ENCODE data around the gene CCRL2.
"Not testable (repeated sequence)": the region's sequence is repeated elsewhere in the genome, so short reads cannot be mapped to it uniquely, and the experiment has no call there.

CCRL2 gene

GRCh38 chr3:46429250-46429649 is 22.2 kb downstream of the CCRL2 start:
- no peak for DNase-seq (ENCODE audit: low read depth)

- no peak for DNase-seq (ENCODE audit: low read depth)
Measured at GRCh38 chr3:46429671-46430070, 22.6 kb downstream of the CCRL2 start.

DNA sequence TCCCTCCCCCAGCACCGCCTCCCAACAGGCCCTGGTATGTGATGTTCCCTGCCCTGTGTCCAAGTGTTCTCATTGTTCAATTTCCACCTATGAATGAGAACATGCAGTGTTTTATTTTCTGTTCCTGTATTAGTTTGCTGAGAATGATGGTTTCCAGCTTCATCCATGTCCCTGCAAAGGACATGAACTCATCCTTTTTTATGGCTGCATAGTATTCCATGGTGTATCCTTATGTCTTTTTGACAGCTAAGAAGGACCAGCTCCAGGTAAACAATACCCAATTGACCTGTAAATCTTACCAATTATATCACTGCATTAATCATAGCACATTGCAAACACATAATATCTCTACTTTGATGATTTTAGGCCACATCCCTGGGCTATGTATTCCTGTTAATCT is 23.8 kb downstream of the CCRL2 start:
- not testable (repeated sequence) for DNase-seq (ENCODE audit: low read depth)

- not testable (repeated sequence) for DNase-seq (ENCODE audit: low read depth)
Measured at GRCh38 chr3:46431905-46432304, 24.8 kb downstream of the CCRL2 start.

- not testable (repeated sequence) for DNase-seq (ENCODE audit: low read depth)
Measured at GRCh38 chr3:46433118-46433517, 26.1 kb downstream of the CCRL2 start.

- DNase-seq (ENCODE audit: low read depth): no peak
Measured at GRCh38 chr3:46433841-46434240, 26.8 kb downstream of the CCRL2 start.

DNA sequence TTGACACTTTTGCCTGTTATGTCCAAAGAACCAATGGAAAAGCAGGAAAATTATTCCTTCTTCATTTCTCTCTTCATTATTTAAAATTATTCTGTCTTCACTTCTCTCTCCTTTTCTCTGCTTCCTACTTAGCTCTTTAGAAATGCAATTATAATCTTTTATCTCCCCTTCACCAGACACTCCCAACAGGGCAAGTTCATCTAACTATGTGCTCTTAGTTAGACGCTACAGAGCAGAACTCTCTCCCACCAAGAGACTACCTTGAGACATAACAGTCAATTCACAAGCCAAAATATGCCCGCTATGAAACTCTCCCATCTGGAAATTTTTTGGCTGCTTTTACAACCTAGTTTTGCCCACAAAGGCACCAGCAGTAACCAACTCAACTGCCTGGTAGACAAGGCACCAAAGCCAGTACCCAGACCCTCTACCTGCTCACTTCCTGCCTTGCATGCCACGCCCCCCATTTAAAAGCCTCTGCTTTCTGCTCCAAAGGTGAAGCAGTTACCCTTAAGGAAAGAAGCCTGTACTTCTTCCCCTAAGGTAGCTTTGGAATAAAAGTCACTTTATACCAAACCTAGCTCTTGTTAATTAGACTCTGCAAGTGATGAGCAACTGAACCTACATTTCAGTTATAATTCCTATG is 28.1 kb downstream of the CCRL2 start:
- no peak for DNase-seq (ENCODE audit: low read depth)

DNA sequence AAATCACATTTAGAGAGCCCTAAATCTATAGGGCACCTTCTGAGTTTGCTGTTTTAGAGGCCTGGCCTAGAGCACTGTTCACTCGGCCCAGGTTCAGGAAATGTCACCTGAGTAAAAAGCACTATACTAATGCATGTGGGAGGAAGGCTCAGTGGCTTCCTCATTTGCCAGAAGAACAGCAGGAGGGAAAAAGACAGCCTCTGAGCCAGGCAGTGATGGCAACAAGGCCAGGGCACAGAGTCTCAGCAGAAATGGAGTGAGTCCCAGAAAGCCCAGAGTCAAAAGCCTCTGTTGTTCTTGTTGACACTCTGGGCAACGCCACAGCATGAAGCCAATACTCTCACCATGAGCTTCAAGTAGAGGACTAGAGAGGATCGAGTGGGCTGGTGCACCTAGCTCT is 31.8 kb downstream of the CCRL2 start:
- no peak for DNase-seq (ENCODE audit: low read depth)

DNA sequence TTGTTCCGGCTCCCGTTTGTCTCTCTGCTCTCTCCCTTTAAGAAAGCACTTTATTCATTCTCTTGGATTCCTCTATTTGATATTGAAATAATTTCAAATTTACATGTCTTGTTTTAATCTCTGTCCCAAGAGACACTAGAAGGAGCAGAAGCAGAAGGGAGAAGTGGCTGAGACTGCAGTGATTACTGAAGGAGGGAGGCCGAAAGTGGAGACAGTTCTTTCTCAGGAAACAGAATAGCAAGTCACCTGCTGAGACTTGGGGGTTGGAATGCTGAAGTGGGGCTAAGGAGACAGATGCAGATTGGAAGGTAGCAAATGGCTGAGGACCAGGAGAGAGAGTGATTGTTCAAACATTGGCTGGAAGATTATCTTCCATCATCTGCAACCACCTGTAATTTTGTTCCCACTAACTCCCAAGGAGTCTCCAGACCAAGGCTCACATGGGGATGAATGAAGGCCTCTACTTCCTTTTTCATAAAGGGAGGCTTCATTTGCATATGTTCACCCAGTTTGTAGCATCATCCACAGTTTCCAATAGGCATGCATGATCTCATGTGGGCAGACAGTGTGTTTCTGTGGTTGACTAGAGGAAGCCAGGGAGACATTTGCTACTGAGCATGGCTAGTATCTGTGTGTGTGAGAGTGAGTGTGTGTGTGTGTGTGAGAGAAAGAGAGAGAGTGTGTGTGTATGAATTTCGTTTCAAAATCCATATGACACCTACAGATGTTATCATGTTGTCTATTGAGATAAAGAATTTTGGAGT is 33.7 kb downstream of the CCRL2 start:
- peak; percentile 10 for DNase-seq (ENCODE audit: low read depth)

DNA sequence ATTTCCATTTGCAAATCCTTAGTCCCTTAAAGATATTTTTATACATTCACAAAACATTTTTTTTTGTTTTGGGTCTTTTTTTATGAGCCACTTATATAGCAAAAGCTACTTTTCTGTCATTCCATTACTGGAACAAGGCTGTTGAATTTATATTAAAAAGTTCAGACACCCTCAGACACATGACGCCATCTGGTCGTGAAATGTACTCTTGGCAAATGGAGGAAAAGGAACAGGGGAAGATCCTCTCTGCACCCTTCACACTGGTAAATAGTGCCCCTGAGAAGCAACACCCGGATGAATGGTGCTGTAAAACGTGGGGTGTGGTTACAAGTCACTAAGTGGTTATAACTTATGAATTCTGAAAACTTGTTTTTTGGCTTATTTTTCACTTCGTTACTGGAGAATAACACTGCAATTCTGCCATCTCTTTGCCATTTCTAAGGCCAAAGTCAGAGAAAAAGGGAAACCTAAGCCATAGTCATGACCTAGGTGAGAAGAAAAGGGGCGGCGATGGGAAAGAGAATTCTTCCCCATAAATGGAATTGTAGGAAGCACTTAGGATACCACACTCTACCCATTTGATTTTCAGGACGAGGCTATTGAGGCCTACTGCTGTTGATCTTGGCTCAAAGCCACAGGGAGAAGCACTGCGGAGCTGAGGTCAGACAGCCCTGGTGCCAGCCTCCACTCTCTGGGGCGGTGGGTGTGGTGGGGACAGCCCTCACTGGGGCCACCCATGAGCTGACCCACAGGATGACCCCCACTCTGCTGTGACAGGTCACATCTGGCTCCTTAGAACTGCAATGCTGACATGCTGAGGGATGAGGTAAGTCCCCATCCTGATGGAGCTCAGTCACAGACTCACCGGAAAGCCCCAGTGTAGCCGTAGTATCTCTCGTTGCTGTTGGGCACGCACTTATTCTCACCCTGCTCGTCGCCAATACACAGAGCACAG is 35.8 kb downstream of the CCRL2 start:
- DNase-seq (ENCODE audit: low read depth): peak; percentile 32

GRCh38 chr3:46447228-46447985 is 40.3 kb downstream of the CCRL2 start:
- DNase-seq (ENCODE audit: low read depth): no peak

GRCh38 chr3:46448721-46449120 is 41.7 kb downstream of the CCRL2 start:
- no peak for DNase-seq (ENCODE audit: low read depth)

DNA sequence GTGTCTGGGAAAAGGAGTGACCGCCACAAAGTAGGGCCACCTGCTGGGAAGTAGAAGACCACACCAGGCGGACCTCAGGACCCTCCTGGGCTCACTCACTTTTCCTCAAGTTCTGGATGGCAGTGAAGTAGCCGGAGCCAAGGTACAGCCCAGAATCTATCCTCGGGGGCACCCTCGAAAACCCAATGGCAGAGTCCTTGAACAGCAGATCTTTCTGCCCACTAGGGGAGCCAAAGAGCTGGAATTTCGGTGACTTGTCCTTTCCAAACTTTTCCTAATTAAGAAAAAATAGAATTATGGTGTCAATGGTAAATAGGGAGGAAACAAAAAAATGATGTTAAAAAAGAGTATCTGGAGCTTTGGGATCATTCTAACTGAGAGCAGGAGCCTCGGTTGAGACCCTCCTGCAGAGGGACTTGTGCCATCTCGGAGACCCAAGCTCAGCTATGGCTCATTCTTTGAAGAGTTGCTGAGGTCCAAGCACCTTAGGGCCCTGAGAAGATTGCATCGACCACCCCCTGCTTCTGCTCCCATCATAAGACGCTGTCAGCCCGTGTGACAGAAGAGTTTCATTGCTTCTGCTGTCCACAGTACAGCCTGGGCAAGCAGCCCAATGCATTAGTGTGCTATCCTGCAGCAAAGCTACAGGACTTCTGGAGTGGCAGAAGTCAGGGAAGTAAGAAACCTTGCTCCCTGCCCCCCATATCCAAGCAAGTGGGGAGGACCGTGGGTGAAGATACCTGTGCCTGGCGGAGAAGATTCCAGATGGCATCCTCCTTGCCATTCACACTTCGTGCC is 42.9 kb downstream of the CCRL2 start:
- no peak for DNase-seq (ENCODE audit: low read depth)

- DNase-seq (ENCODE audit: low read depth): no peak
Measured at GRCh38 chr3:46453526-46454208, 46.6 kb downstream of the CCRL2 start.

GRCh38 chr3:46454209-46454595 is 47.1 kb downstream of the CCRL2 start:
- no peak for DNase-seq (ENCODE audit: low read depth)

GRCh38 chr3:46454606-46455005 is 47.5 kb downstream of the CCRL2 start:
- DNase-seq (ENCODE audit: low read depth): no peak

DNA sequence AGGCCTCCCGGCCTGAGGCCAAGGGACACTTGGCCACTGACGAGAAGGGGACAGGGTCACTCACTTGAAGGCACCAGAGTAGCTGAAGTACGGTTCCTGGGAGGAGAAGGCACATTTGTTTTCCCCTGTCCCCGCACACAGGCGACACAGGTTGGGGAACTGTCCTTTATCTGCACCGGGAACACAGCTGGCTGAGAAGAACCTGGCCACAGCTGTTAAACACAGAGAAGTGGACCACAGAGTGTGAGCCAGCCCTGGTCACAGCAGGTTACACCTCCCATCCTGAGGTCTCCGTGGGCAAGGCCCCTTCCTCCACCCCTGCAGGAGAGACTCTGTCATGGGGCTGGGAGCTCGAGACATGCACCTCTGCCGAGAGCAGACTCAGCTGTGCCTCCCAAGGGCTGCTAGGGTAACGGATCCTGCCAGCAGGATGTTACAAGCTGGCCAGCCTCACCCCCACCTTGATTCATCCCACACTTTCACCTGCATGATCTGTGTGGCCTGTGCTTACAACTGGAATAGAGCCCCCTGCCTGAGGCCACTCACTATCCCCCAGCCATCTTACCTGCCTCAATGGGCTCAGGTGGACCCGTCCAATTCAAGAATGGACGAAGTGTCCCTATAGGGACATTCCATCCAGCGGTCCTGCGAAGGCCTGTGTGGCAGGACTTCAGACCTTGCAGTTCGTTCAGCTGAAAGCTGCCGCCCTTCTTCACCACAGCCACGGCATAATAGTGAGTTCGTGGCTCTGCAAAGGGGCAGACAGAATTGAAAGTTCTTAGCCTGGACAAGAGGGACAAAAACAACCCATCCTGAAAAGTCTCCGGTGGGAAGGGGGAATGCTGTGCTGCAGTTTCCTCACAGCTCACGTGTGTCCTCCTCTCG is 48.4 kb downstream of the CCRL2 start:
- DNase-seq (ENCODE audit: low read depth): no peak

- DNase-seq (ENCODE audit: low read depth): no peak
Measured at GRCh38 chr3:46456118-46456517, 49.1 kb downstream of the CCRL2 start.
